Activated CD4-positive, alpha-beta T cell treated with anti-CD3 and anti-CD28 coated beads, Interleukin-2, amount 50 U/mL, for 1 hour (primary cell): Measurements from ENCODE around the gene EXOC6B.

Experiments
- DNase-seq: peaks from one replicate; pipeline ENCODE4 v3.0.0-alpha.2; 2020

The EXOC6B gene

DNA sequence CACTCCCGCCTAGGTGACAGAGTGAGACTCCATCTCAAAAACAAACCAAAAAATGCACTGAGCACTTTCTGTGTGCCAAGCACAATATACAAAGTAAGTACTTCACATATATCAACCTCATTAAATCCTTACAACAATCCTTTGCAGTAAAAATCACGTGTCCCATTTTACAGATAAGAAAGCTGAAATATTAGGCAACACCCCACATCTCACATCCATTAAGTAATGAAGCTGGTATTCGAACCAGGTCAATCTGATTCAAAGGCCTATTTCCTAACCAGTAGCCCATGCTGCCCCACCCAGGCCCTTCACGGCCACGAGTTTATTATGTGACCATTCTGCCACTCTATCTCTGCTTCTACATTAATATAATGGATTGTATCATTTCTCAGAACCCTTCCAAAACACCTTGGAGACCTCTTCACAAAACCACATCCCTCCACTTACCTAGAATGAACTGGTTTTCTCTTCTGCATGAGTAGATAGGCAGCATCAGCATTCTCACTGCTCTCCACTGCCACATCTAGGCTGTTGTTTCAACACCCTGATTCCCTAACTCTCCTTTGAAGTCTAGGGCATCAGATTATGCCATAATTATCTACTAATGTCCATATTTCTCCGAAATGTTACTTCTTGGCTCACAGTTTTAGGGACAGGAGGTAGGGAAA lies 3.1 kb upstream of the EXOC6B start:
- no peak for DNase-seq

DNA sequence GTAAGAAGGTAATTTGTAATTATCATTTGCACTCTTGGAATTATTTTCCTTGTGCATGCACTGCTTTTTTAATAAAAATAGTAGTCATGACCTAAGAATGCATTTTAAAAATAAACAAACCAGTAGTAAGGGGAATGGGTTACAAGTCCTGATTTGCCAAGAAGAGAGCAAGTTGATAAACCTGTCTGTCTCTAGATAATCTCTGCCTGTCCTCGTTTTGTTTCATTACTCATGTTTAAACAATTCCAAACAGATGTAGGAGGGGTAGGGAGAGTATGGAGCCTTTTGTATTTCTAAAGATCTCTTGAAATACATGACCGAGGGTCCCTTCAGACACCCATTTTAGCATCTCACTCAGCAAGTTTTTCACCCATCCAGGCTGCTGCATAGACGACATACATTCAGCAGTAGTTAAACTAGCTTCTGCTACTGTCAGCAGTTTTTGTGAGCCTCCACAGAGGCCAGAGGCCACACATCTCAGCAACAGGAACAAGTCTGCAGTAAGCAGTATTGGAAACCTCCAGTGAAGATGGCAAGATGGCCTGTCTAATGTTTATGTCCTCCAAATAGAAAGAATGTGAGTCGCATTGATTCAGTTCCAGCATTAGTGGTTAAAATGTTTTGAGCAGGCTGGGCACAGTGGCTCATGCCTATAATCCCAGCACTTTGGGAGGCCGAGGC lies 2.3 kb upstream of the EXOC6B start:
- no peak for DNase-seq

DNA sequence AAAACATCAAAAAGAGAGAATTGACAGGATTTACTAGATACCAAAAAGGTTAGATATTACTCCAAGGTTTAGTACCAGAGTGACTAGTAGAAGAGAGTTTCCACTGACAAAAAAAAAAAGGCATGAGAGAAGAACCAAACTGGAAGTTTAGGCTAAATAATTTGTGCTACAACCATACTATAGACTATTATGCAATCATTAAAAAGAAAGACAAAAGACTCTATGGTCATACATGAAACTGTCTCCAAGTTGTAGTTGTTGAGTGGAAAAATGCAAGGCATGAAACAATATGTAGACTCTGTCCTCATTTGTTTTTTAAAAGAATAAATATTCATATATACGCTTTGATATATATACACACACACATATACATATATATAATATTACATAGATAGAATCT lies 1.7 kb upstream of the EXOC6B start:
- DNase-seq: no peak

DNA sequence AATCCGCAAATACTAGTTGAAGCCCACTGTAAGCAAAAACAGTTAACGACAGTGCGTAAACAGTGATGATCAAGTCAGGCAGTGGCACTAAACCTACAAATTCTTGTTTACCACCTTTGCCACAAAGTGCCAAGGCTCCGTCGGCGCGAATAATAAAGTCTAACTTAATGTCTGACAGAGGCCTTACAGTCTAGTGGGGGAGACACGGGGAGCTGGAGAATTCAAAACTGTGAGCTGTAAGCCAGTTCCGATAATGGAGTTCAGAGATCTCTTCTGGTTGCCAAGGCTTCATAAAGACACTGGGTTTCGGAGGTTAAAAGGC lies 284 bp upstream of the EXOC6B start:
- no peak for DNase-seq

DNA sequence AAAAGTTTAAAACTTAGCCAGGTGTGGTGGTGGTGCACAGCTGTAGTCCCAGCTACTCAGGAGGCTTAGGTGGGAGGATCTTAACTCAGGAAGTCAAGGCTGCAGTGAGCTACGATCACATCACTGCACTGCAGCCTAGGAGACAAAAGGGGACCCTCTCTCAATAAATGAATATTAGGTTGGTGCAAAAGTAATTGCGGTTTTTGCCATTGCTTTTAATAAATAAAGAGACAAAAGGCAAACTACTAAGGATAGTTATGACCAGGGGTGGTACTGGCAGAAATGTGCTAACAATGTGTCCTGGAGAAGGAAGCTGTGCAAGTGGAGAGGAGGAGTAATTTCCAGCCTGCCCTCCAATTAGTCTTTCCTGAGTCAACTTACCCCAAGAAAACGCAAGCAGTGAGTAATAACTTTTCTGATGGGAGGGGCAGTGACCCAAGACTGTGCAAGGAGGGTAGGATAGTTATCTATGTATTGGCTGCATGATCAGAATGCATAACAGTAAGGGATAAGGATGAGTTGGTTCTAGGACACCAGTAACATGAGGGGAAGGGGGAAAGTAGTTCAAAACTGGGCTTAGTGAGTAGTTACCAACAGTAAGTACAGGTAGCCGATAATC lies 1.5 kb downstream of the EXOC6B start:
- DNase-seq: no peak

GRCh38 chr2:72822794-72823193 lies 3.0 kb downstream of the EXOC6B start:
- DNase-seq: no peak

DNA sequence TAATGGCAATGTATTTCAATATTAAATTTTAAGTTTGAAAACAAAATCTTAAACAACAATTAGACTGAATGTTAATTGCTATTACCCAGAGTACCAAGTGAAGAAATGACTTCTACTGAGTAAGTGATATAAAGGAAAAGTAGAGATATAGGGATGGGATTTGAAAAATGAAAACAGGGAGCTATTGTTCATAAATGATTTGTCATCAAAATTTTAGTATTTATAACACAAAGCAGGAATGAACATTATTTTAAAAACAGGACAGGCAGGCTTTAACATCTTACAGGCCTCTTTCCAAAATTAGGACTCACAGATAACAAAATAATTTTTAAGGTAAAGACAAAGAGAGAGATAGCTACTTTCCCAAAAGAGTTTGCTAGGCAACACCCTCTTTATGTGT lies 3.9 kb downstream of the EXOC6B start:
- DNase-seq: no peak

GRCh38 chr2:72821118-72821517 lies 4.7 kb downstream of the EXOC6B start:
- DNase-seq: no peak

GRCh38 chr2:72819501-72819900 lies 6.3 kb downstream of the EXOC6B start:
- DNase-seq: no peak

- DNase-seq: no peak
These were observed 10.1 kb downstream of the EXOC6B start for GRCh38 chr2:72815655-72816278.

GRCh38 chr2:72813841-72814240 lies 12.0 kb downstream of the EXOC6B start:
- DNase-seq: no peak

DNA sequence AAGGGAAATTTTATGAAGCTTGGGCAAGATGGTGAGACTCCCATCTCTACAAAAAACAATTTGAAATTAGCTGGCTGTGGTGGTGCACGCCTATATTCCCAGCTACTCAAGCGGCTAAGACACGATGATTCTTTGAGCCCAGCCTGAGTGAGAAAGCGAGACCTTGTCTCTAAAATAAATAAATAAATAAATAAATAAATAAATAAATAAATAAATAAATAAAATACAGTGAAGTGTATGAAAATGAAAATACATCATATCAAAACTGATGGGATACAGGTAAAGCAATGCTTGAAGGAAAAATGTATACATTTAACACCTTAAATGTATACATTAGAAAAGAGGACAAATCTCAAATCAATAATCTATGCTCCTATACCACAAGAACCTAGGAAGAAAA lies 15.7 kb downstream of the EXOC6B start:
- no peak for DNase-seq

DNA sequence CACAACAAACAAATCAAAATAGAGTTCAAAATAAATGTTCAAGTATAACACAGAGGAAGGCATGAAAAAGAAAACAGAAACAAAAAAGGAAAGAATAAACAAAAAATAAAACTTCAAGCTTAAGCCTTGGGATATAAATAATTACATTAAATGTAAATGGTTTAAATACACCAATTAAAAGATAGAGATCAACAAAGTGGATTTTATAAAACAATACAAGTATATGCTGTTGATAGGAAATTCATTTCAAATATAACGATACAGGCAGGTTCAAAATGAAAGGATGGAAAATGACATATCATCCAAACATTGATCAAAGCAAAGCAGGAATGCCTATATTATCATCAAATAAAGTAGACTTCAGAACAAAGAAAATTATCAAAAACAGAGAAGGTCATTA lies 16.7 kb downstream of the EXOC6B start:
- DNase-seq: no peak

DNA sequence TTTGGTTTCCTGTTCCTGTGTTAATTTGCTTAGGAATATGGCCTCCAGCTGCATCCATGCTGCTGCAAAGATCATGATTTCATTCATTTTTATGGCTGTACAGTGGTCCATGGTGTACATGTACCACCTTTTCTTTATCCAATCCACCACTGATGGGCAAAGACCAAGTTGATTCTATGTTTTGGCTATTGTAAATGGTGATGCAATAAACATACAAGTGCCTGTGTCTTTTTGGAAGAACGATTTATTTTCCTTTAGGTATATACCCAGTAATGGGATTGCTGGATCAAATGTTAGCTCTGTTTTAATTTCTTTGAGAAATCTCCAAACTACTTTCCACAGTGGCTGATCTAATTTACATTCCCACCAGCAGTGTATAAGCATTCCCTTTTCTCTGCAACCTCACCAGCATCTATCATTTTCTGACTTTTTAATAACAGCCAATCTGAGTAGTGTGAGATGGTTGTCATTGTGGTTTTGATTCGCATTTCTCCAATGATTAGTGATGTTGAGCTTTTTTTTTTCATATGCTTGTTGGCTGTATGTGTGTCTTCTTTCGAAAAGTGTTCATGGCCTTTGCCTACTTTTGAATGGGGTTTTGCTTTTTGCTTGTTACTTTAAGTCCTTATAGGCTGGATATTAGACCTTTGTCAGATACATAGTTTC lies 19.4 kb downstream of the EXOC6B start:
- DNase-seq: no peak

- no peak for DNase-seq
These were observed 22.1 kb downstream of the EXOC6B start for GRCh38 chr2:72803626-72804320.

DNA sequence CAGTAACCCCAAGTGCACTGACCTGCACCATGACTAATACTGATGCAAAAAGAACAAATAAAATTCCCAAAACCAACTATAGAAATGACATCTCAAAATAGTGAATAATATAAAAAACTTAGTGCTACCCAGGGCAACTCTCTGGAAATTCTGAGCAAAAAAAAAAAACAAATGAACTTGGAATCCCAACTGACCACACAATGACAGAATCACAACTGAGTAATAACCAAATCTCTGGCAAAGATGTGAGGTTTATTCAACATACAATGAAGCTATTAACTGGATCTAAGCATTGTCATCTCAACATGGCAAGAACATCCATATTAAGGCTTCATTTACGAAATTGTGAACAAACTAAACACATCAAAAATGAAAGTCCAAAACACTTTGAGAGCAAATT lies 22.7 kb downstream of the EXOC6B start:
- DNase-seq: no peak

DNA sequence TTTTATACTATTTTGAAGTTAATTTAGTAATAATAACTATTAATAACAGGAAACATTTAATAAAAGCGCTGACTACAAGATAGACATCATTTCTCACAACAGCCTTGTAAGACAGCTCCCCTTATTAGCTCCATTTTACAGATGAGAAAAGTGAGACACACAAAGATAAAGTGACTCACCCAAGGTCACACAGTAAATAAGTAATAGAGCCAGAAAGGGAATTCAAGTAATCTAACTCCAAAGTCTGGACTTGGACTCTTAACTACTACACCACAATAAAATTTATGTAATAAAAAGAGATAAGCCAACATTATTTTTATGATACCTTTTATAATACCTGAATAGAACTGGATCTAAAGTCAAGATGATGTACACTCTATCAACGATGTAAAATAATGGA lies 25.3 kb downstream of the EXOC6B start:
- DNase-seq: no peak

DNA sequence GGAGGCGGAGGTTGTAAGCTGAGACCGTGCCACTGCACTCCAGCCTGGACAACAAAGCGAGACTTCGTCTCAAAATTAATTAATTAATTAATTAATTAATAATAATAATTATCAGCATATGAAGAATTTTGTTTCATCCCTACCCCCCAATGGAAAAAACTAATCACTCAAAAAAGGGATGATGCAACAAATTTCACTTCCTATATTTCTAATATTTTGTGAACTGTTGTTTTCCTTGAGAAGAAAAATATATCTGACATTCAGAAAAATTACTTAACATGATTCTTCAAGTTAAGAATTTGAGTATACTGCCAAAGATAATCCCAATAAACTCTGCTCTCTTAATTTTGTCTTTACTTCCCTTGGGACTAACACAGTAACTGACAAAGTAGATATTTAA lies 28.1 kb downstream of the EXOC6B start:
- no peak for DNase-seq

DNA sequence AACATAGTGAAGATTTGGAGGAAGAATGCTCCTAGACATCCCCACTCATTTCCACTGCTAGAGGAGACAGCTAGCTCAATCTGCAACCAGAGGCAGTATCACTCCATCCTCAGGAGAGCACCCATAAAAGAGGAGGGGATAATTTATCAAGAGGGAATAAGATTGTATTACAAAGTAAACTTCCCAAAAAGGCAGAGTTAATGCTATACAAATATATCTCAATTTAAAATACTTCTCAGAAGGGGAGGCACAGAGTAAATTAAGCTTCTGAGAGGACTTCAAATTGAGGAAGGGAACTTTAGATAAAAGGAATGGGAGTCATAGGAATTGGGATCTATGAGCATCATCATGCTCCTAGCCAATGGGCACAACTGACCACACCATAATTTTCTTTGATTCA lies 29.1 kb downstream of the EXOC6B start:
- no peak for DNase-seq

- DNase-seq: no peak
These were observed 31.3 kb downstream of the EXOC6B start for GRCh38 chr2:72794572-72794971.

GRCh38 chr2:72793798-72794440 lies 31.9 kb downstream of the EXOC6B start:
- no peak for DNase-seq

DNA sequence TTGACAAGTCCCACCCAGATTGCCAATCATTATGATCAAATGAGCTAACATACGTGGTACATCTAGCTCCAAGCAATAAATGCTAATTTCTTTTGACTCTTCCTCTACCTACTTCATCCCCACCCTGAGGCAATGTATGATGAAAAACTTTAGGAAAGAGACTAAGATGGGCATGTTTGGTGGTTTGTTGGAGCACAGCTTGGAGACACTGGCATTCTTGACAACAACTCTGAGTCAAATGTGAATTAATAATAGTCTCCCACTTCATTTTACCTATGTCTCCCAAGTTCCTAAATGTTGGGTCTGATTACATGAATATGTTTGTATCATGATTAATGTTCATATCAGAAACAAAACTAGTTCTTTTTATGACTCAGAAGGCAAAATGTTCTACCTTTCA lies 36.6 kb downstream of the EXOC6B start:
- DNase-seq: no peak

GRCh38 chr2:72788756-72789155 lies 37.1 kb downstream of the EXOC6B start:
- no peak for DNase-seq
